H1 (cell line): ENCODE measurements around the gene MGLL. TPM values are rescaled to one million over a fixed set of nuclear protein-coding genes. Genes with fewer than 3 reads are reported as not detected.

Source experiments
- CTCF ChIA-PET: fragments of 300-600 bp; sonication (Branson Sonifier 250); formaldehyde crosslinking; loops from one replicate; lab custom pipeline; 2021; ENCODE audit not compliant: partially characterized antibody; lab: Charles Lee
- POLR2A ChIA-PET: fragments of 300-600 bp; sonication (Branson Sonifier 250); formaldehyde crosslinking; loops from one replicate; lab custom pipeline; 2021; ENCODE audit warnings: inconsistent platforms; ENCODE audit not compliant: partially characterized antibody; lab: Charles Lee
- DNase-seq, 2 experiments: peaks; one replicate each; pipeline versions ENCODE4 v3.0.0 to v3.0.0-alpha.2; 2010 to 2022; ENCODE audit warnings: low spot score in 2 of 2, low read depth in 1 of 2, mixed read lengths in 1 of 2
- FAIRE-seq: peaks from 2 replicates; lab custom pipeline; 2011; peaks lifted over from hg19 to GRCh38; lab: Jason Lieb, UNC
- H2AFZ ChIP-seq: 2 replicates; pipeline ENCODE4 v1.8.1; 2012; ENCODE audit warnings: low read length, inconsistent platforms
- H2AK5ac ChIP-seq: 2 replicates; pipeline ENCODE4 v1.6.1; 2013; ENCODE audit warnings: low read depth, low read length
- H2BK120ac ChIP-seq: replicated peaks from 2 replicates; pipeline ENCODE3; 2013; ENCODE audit warnings: low read depth, low read length, inconsistent platforms
- H2BK12ac ChIP-seq: 2 replicates; pipeline ENCODE4 v1.6.1; 2013; ENCODE audit warnings: low read depth, low read length
- H2BK15ac ChIP-seq: 2 replicates; pipeline ENCODE4 v1.6.1; 2013; ENCODE audit warnings: low read length
- H2BK20ac ChIP-seq: 2 replicates; pipeline ENCODE4 v1.6.1; 2013; ENCODE audit warnings: low read length
- H2BK5ac ChIP-seq: 2 replicates; pipeline ENCODE4 v1.6.1; 2013; ENCODE audit warnings: low read depth, low read length
- H3K14ac ChIP-seq: 2 replicates; pipeline ENCODE4 v1.6.1; 2013; ENCODE audit warnings: inconsistent platforms; ENCODE audit not compliant: insufficient read length
- H3K18ac ChIP-seq: 2 replicates; pipeline ENCODE4 v1.6.1; 2013; ENCODE audit warnings: low read length; ENCODE audit errors: extremely low read depth
- H3K23ac ChIP-seq: 2 replicates; pipeline ENCODE4 v1.6.1; 2013; ENCODE audit warnings: inconsistent platforms; ENCODE audit not compliant: insufficient read length
- H3K23me2 ChIP-seq: 2 replicates; pipeline ENCODE4 v1.6.1; 2013; ENCODE audit warnings: low read depth, low read length
- H3K27ac ChIP-seq: 2 replicates; pipeline ENCODE4 v1.6.1; 2011; ENCODE audit warnings: low read depth, low read length, inconsistent platforms
- H3K27me3 ChIP-seq, 4 experiments: replicated peaks in 1 of 4; 1 replicate in 1 of 4; 2 replicates in 3 of 4; pipeline versions ENCODE4 v1.6.1 to v1.8.1; 2011 to 2013; ENCODE audit warnings: low read length in 3 of 4, mild to moderate bottlenecking in 3 of 4, inconsistent platforms in 2 of 4, mixed read lengths in 2 of 4, moderate library complexity in 1 of 4; ENCODE audit not compliant: control insufficient read depth in 3 of 4, insufficient read depth in 3 of 4; ENCODE audit errors: extremely low read depth in 1 of 4
- H3K36me3 ChIP-seq, 4 experiments: 2 replicates each; pipeline versions ENCODE4 v1.6.1 to v1.8.1; 2011 to 2013; ENCODE audit warnings: mild to moderate bottlenecking in 4 of 4, low read length in 3 of 4, moderate library complexity in 2 of 4, control low read depth in 1 of 4, inconsistent platforms in 1 of 4; ENCODE audit not compliant: insufficient read depth in 4 of 4, control insufficient read depth in 2 of 4
- H3K4ac ChIP-seq: replicated peaks from 2 replicates; pipeline ENCODE3; 2013; ENCODE audit warnings: low read length, low read depth, mixed read lengths, inconsistent platforms; ENCODE audit not compliant: insufficient read length
- H3K4me1 ChIP-seq, 4 experiments: replicated peaks in 1 of 4; 1 replicate in 1 of 4; 2 replicates in 3 of 4; pipeline versions ENCODE4 v1.6.1 to v1.8.1; 2011 to 2013; ENCODE audit warnings: low read length in 3 of 4, inconsistent platforms in 2 of 4, mixed read lengths in 1 of 4; ENCODE audit not compliant: insufficient read depth in 4 of 4, control insufficient read depth in 3 of 4
- H3K4me2 ChIP-seq, 2 experiments: 2 replicates each; pipeline versions ENCODE4 v1.6.1 to v1.8.1; 2011 to 2013; ENCODE audit warnings: low read depth in 2 of 2, low read length in 2 of 2, control low read depth in 1 of 2, inconsistent platforms in 1 of 2, mild to moderate bottlenecking in 1 of 2; ENCODE audit not compliant: insufficient read depth in 1 of 2
- H3K4me3 ChIP-seq, 4 experiments: fragments of 200-600, 300-600 bp in 1 of 4; sonication (generic), shearing (Covaris generic), sonication (Bioruptor Twin) in 1 of 4; 2 replicates each; pipeline versions ENCODE4 v1.5.1 to v1.8.1; 2011 to 2016; ENCODE audit warnings: low read length in 4 of 4, low read depth in 3 of 4, control low read depth in 2 of 4, inconsistent platforms in 2 of 4, mild to moderate bottlenecking in 2 of 4, mixed read lengths in 1 of 4, moderate library complexity in 1 of 4; ENCODE audit not compliant: insufficient read depth in 2 of 4; ENCODE audit errors: extremely low read depth in 1 of 4
- H3K56ac ChIP-seq: replicated peaks from 2 replicates; pipeline ENCODE3; 2013; ENCODE audit warnings: low read depth, mild to moderate bottlenecking, mixed read lengths, low read length, inconsistent platforms; ENCODE audit not compliant: insufficient read length
- H3K79me1 ChIP-seq: 2 replicates; pipeline ENCODE4 v1.6.1; 2013; ENCODE audit warnings: low read depth, low read length, control low read depth
- H3K79me2 ChIP-seq, 2 experiments: 2 replicates each; pipeline versions ENCODE4 v1.6.1 to v1.8.1; 2012 to 2013; ENCODE audit warnings: low read length in 2 of 2, mild to moderate bottlenecking in 2 of 2, inconsistent platforms in 1 of 2; ENCODE audit not compliant: insufficient read depth in 2 of 2, control insufficient read depth in 1 of 2
- H3K9ac ChIP-seq, 4 experiments: replicated peaks in 1 of 4; 1 replicate in 1 of 4; 2 replicates in 3 of 4; pipeline versions ENCODE4 v1.6.1 to v1.8.1; 2011 to 2013; ENCODE audit warnings: low read depth in 3 of 4, low read length in 3 of 4, control low read depth in 2 of 4, mild to moderate bottlenecking in 2 of 4, moderate library complexity in 2 of 4, inconsistent platforms in 1 of 4; ENCODE audit errors: extremely low read depth in 1 of 4
- H3K9me3 ChIP-seq, 2 experiments: 2 replicates each; pipeline versions ENCODE4 v1.6.1 to v1.8.1; 2012 to 2013; ENCODE audit warnings: mild to moderate bottlenecking in 2 of 2, moderate library complexity in 2 of 2, control low read depth in 1 of 2, inconsistent platforms in 1 of 2, low read depth in 1 of 2, low read length in 1 of 2, mixed read lengths in 1 of 2; ENCODE audit not compliant: insufficient read depth in 2 of 2
- H4K20me1 ChIP-seq, 2 experiments: replicated peaks in 1 of 2; 2 replicates each; pipeline versions ENCODE3 to v1.8.1; 2011 to 2013; ENCODE audit warnings: inconsistent platforms in 2 of 2, low read length in 2 of 2, mild to moderate bottlenecking in 1 of 2; ENCODE audit not compliant: insufficient read depth in 2 of 2, control insufficient read depth in 1 of 2
- H4K5ac ChIP-seq: 2 replicates; pipeline ENCODE4 v1.6.1; 2013; ENCODE audit warnings: low read length, low read depth, mixed read lengths, inconsistent platforms; ENCODE audit not compliant: insufficient read length
- H4K8ac ChIP-seq: 2 replicates; pipeline ENCODE4 v1.8.0; 2013; ENCODE audit warnings: mild to moderate bottlenecking, moderate library complexity, low read length, inconsistent platforms; ENCODE audit not compliant: insufficient read depth; ENCODE audit errors: extremely low read depth
- H4K91ac ChIP-seq: replicated peaks from 2 replicates; pipeline ENCODE3; 2013; ENCODE audit warnings: low read length, mixed read lengths, inconsistent platforms; ENCODE audit not compliant: insufficient read length
- ATF2 ChIP-seq: IDR thresholded peaks from 2 replicates; pipeline ENCODE4 v1.6.1; 2012; ENCODE audit warnings: low read length, inconsistent platforms
- CHD1 ChIP-seq: IDR thresholded peaks from 2 replicates; pipeline ENCODE4 v1.6.1; 2012; ENCODE audit warnings: low read depth, low read length, improper control_type of control experiment
- HDAC2 ChIP-seq, 2 experiments: fragments of 300-600 bp in 1 of 2; sonication (generic) in 1 of 2; IDR thresholded peaks; 2 replicates each; pipeline ENCODE4 v1.6.1; 2011 to 2012; ENCODE audit warnings: low read depth in 2 of 2, low read length in 2 of 2, mild to moderate bottlenecking in 2 of 2, moderate library complexity in 2 of 2, borderline replicate concordance in 1 of 2, inconsistent platforms in 1 of 2
- KDM1A ChIP-seq: fragments of 200-600, 300-600 bp; sonication (generic); IDR thresholded peaks from 2 replicates; pipeline ENCODE4 v1.7.1; 2016; ENCODE audit warnings: mild to moderate bottlenecking, low read length, borderline replicate concordance
- RFX5 ChIP-seq: IDR thresholded peaks from 2 replicates; pipeline ENCODE4 v1.6.1; 2011; ENCODE audit warnings: low read depth, low read length, improper control_type of control experiment, borderline replicate concordance
- RXRA ChIP-seq: IDR thresholded peaks from 2 replicates; pipeline ENCODE4 v1.6.1; 2011; ENCODE audit warnings: low read depth, mild to moderate bottlenecking, low read length, moderate library complexity; ENCODE audit not compliant: insufficient read depth
- SAP30 ChIP-seq: fragments of 300-600 bp; sonication (generic); IDR thresholded peaks from 2 replicates; pipeline ENCODE4 v1.7.1; 2012; ENCODE audit warnings: low read length, moderate library complexity, mild to moderate bottlenecking, inconsistent platforms; ENCODE audit not compliant: insufficient read depth, insufficient replicate concordance
- SIRT6 ChIP-seq: IDR thresholded peaks from one replicate; pipeline ENCODE4 v1.7.1; 2012; ENCODE audit warnings: low read length, inconsistent platforms
- SRF ChIP-seq: IDR thresholded peaks from 2 replicates; pipeline ENCODE4 v1.6.1; 2011; ENCODE audit warnings: mild to moderate bottlenecking, low read depth, low read length, moderate library complexity
- TBP ChIP-seq: IDR thresholded peaks from 2 replicates; pipeline ENCODE4 v1.6.1; 2011; ENCODE audit warnings: low read depth, low read length, improper control_type of control experiment
- TCF12 ChIP-seq: IDR thresholded peaks from 2 replicates; pipeline ENCODE4 v1.6.1; 2011; ENCODE audit warnings: low read depth, mild to moderate bottlenecking, low read length
- ZNF274 ChIP-seq: IDR thresholded peaks from 2 replicates; pipeline ENCODE4 v1.7.0; 2012; ENCODE audit warnings: low read length, borderline replicate concordance; ENCODE audit errors: extremely low read depth
- WGBS, 2 experiments: shearing (Covaris generic) in 1 of 2; methylation state at CpG; one replicate each; pipeline versions ENCODE4 v1.1.6 to v1.1.7; 2013 to 2015; ENCODE audit warnings: low lambda C conversion rate in 2 of 2, mixed read lengths in 2 of 2, inconsistent platforms in 1 of 2, low coverage in 1 of 2, missing lambda C conversion rate in 1 of 2; ENCODE audit not compliant: insufficient replicate concordance in 2 of 2, insufficient coverage in 1 of 2, insufficient read length in 1 of 2; ENCODE audit errors: extremely low coverage in 1 of 2, missing lambda C conversion rate in 1 of 2; 5-methylcytosine and 5-hydroxymethylcytosine counted together
- polyA plus RNA-seq, 7 experiments: library from polyadenylated mRNA; depleted of rRNA in 3 of 7; stranded (reverse) in 5 of 7; unstranded in 2 of 7; fragments of >200 nt in 5 of 7; fragments of 200-250 nt in 2 of 7; gene quantifications; 1 replicate in 5 of 7; 2 replicates in 1 of 7; 4 replicates in 1 of 7; pipeline versions ENCODE4 v1.2.1 to v1.2.3, GENCODE V29; 2011 to 2013; ENCODE audit warnings: missing spikeins in 2 of 7, mixed read lengths in 2 of 7
- total RNA-seq: library from RNA; stranded (reverse); fragmentation: NEBNext Ultra II Directional; extraction: Animal tissue kit (Norgen Biotek cat#: 25700); gene quantifications from 2 replicates; pipeline ENCODE4 v1.2.1, GENCODE V29; 2021

Gene MGLL
- total and polyA plus RNA-seq, 2 of the 8 experiments (the other 6 are each of a cell fraction or from before 2014, with no cell fraction given): 0.05 to 0.34 TPM

GRCh38 chr3:127763816-127764215, 58.5 kb downstream of the MGLL start:
- Histone ChIP-seq H2BK12ac (no peak overlapping the region), H3K4me3 (no peak overlapping the region), H2BK5ac (no peak overlapping the region), H4K5ac (no peak overlapping the region), H3K4me2 (no peak overlapping the region), H3K23ac (no peak overlapping the region), H4K91ac (no peak overlapping the region), H2AFZ (no peak overlapping the region), H2BK120ac (no peak overlapping the region), H3K36me3 (no peaks in the 10 kb centered on the region), H3K4ac (no peak overlapping the region), H4K20me1 (no peaks in the 10 kb centered on the region), H3K18ac (no peak overlapping the region), H3K27ac (no peak overlapping the region), H3K56ac (no peak overlapping the region), H3K9ac (no peak overlapping the region), H2BK20ac (no peak overlapping the region), H3K23me2 (no peaks in the 10 kb centered on the region), H3K4me1 (no peaks in the 10 kb centered on the region), H2BK15ac (no peak overlapping the region), H3K79me1 (no peaks in the 10 kb centered on the region), H2AK5ac (no peak overlapping the region), H4K8ac (no peak overlapping the region), H3K9me3 (no peaks in the 10 kb centered on the region), H3K79me2 (no peaks in the 10 kb centered on the region), H3K14ac (no peak overlapping the region), H3K27me3 (no peaks in the 10 kb centered on the region)
- CTCF ChIA-PET: interaction anchor here (1.0 to 3.2 kb wide), 10 partner anchors 14 to 189 kb away, joined by 3 to 14 read pairs (median 4); no protein-coding TSS in a partner anchor
- FAIRE-seq (no peak), DNase-seq (no peak)
- WGBS, 2 experiments: 91% methylated on average over 7 of the region's 7 CpGs; no CpG with 5 or more reads in 1 of the 2 experiments
- TF ChIP-seq HDAC2 (IDR thresholded peaks at IDR 0.05; ENCODE audit: borderline replicate concordance in 1 of 2, low read depth in 2 of 2, low read length in 2 of 2) (no peak), SRF (no peak), SAP30 (no peak), SIRT6 (no peak), TBP (no peak), RFX5 (no peak), RXRA (no peak), TCF12 (no peak), CHD1 (no peak), KDM1A (no peak), ATF2 (no peak), ZNF274 (no peak)
- POLR2A ChIA-PET: interaction anchor here (1.2 kb wide), 1 partner anchor 12 kb away, joined by 3 read pairs; no protein-coding TSS in a partner anchor
